HFFc6 (cell line): Measurements from ENCODE around the gene NPR2. TPM values are rescaled to one million over a fixed set of nuclear protein-coding genes. Genes with fewer than 3 reads are reported as not detected.
A peak's percentile ranks its signal among the peaks of the same experiment; 100 is the strongest.

Experiments used
- DNase-seq: peaks from one replicate; pipeline ENCODE4 v3.0.0-alpha.2; 2018
- H3K27ac Mint-ChIP-seq: 2 replicates; pipeline ENCODE4 v1.8.0; 2020; ENCODE audit warnings: mild to moderate bottlenecking, mixed read lengths
- H3K27me3 Mint-ChIP-seq: 2 replicates; pipeline ENCODE4 v1.8.0; 2021; ENCODE audit warnings: mild to moderate bottlenecking, moderate library complexity, mixed read lengths; ENCODE audit not compliant: insufficient read depth
- H3K36me3 Mint-ChIP-seq: 2 replicates; pipeline ENCODE4 v1.8.0; 2021; ENCODE audit warnings: low read depth, mixed read lengths
- H3K4me1 Mint-ChIP-seq: 2 replicates; pipeline ENCODE4 v1.8.0; 2020; ENCODE audit warnings: low read depth, mixed read lengths
- H3K4me3 Mint-ChIP-seq: 2 replicates; pipeline ENCODE4 v1.8.0; 2020; ENCODE audit warnings: mild to moderate bottlenecking, moderate library complexity, mixed read lengths
- H3K9me3 Mint-ChIP-seq: 2 replicates; pipeline ENCODE4 v1.8.0; 2020; ENCODE audit warnings: mild to moderate bottlenecking, mixed read lengths
- CTCF ChIP-seq: fragments of 200-600 bp; sonication (generic); IDR thresholded peaks from 2 replicates; pipeline ENCODE4 v1.5.0; 2021; ENCODE audit warnings: antibody characterized with exemption, mild to moderate bottlenecking
- total RNA-seq, 6 experiments: library from RNA; stranded (reverse); fragmentation: NEBNext Ultra II Directional; extraction: Animal tissue kit (Norgen Biotek cat#: 25700); gene quantifications; 2 replicates in 1 of 6; 3 replicates in 5 of 6; pipeline ENCODE4 v1.2.3, GENCODE V29; 2021

The NPR2 gene
- total RNA-seq, 6 experiments from 2014 or later = 38.3 to 48.5 (median 41.7) TPM

- TF ChIP-seq CTCF = no peak
- Mint-ChIP-seq H3K4me3 (peak overlapping the region; percentile 82), H3K9me3 (no peaks in the 10 kb centered on the region), H3K27ac (peak overlapping the region; percentile 68), H3K27me3 (peaks cover 2% of the 10 kb centered on the region), H3K4me1 (peaks cover 65% of the 10 kb centered on the region), H3K36me3 (no peaks in the 10 kb centered on the region)
- DNase-seq = no peak
These were observed 1.4 kb downstream of the NPR2 start for GRCh38 chr9:35792826-35793225.

GRCh38 chr9:35793461-35793860, 2.1 kb downstream of the NPR2 start:
- Mint-ChIP-seq H3K27me3 (no peaks in the 10 kb centered on the region; the same call in none of the 2 replicates), H3K4me1 (peaks cover 69% of the 10 kb centered on the region), H3K27ac (peak overlapping the region; percentile 13), H3K9me3 (no peaks in the 10 kb centered on the region), H3K36me3 (no peaks in the 10 kb centered on the region), H3K4me3 (peak overlapping the region; percentile 82)
- DNase-seq = no peak
- TF ChIP-seq CTCF = no peak

- no peak for DNase-seq
- Mint-ChIP-seq H3K36me3 (peaks cover 8% of the 10 kb centered on the region), H3K4me3 (peak overlapping the region; percentile 82; the same call in 1 of the 2 replicates), H3K27ac (peak overlapping the region; percentile 13), H3K27me3 (no peaks in the 10 kb centered on the region; the same call in 1 of the 2 replicates), H3K4me1 (peaks cover 70% of the 10 kb centered on the region), H3K9me3 (no peaks in the 10 kb centered on the region)
- no peak for TF ChIP-seq CTCF
These were observed 4.3 kb downstream of the NPR2 start for GRCh38 chr9:35795695-35796094.

GRCh38 chr9:35797311-35798109, 6.1 kb downstream of the NPR2 start:
- no peak for DNase-seq
- H3K9me3 Mint-ChIP-seq = no peaks in the 10 kb centered on the region

GRCh38 chr9:35798658-35799374, 7.4 kb downstream of the NPR2 start:
- peaks cover 53% of the 10 kb centered on the region for H3K4me1 Mint-ChIP-seq
- H3K27ac Mint-ChIP-seq = peak overlapping the region; percentile 80
- H3K27me3 Mint-ChIP-seq = no peaks in the 10 kb centered on the region; the same call in 1 of the 2 replicates
- peaks cover 21% of the 10 kb centered on the region for H3K36me3 Mint-ChIP-seq
- DNase-seq = peak; percentile 80
- no peaks in the 10 kb centered on the region for H3K9me3 Mint-ChIP-seq
- no peak for TF ChIP-seq CTCF
- no peak overlapping the region; the same call in 1 of the 2 replicates for H3K4me3 Mint-ChIP-seq

More at GRCh38 chr9:35797311-35798109, 6.1 kb downstream of the NPR2 start:
- Mint-ChIP-seq H3K4me3 (no peak overlapping the region), H3K36me3 (peaks cover 21% of the 10 kb centered on the region), H3K27ac (peak overlapping the region; percentile 75), H3K4me1 (peaks cover 66% of the 10 kb centered on the region), H3K27me3 (no peaks in the 10 kb centered on the region; the same call in 1 of the 2 replicates)
- TF ChIP-seq CTCF = no peak
